OCI-LY1 (cell line): ENCODE measurements around the gene ATP6V1G1.

ENCODE experiments used
- H2AFZ ChIP-seq: fragments of 200-600 bp; sonication (generic), shearing (Covaris generic); 2 replicates; pipeline ENCODE4 v1.6.0; 2014; ENCODE audit warnings: antibody characterized with exemption, mild to moderate bottlenecking, low read length
- H3F3A ChIP-seq: fragments of 200-600 bp; sonication (generic), shearing (Covaris generic); 2 replicates; pipeline ENCODE4 v1.6.0; 2014; ENCODE audit warnings: mild to moderate bottlenecking, antibody characterized with exemption, low read length, moderate library complexity; ENCODE audit not compliant: insufficient read depth
- H3K27ac ChIP-seq: fragments of 200-600 bp; sonication (generic); 2 replicates; pipeline ENCODE4 v1.5.1; 2014; ENCODE audit warnings: low read length, mixed run types, mild to moderate bottlenecking, low read depth; ENCODE audit not compliant: poor library complexity, severe bottlenecking
- H3K27me3 ChIP-seq: fragments of 200-600 bp; sonication (generic); 2 replicates; pipeline ENCODE4 v1.6.0; 2014; ENCODE audit warnings: antibody characterized with exemption, mild to moderate bottlenecking, low read length, moderate library complexity; ENCODE audit not compliant: insufficient read depth
- H3K36me3 ChIP-seq: fragments of 200-600 bp; sonication (generic); 2 replicates; pipeline ENCODE4 v1.6.1; 2014; ENCODE audit warnings: mild to moderate bottlenecking, antibody characterized with exemption, low read length, moderate library complexity, mixed read lengths; ENCODE audit not compliant: insufficient read depth
- H3K4me1 ChIP-seq: fragments of 200-600 bp; sonication (generic); 2 replicates; pipeline ENCODE4 v1.5.1; 2014; ENCODE audit warnings: mild to moderate bottlenecking, low read length, moderate library complexity; ENCODE audit not compliant: insufficient read depth, severe bottlenecking
- H3K4me2 ChIP-seq: fragments of 200-600 bp; sonication (generic), shearing (Covaris generic); 2 replicates; pipeline ENCODE4 v1.6.1; 2014; ENCODE audit warnings: low read length
- H3K4me3 ChIP-seq: fragments of 200-600 bp; sonication (generic); 2 replicates; pipeline ENCODE4 v1.5.1; 2014; ENCODE audit warnings: low read length, low read depth, mild to moderate bottlenecking, mixed read lengths; ENCODE audit not compliant: poor library complexity, severe bottlenecking
- H3K79me2 ChIP-seq: fragments of 200-600 bp; shearing (Covaris generic); 2 replicates; pipeline ENCODE4 v1.6.1; 2016; ENCODE audit warnings: mixed run types, low read length, mixed read lengths; ENCODE audit not compliant: insufficient read depth
- H3K9ac ChIP-seq: fragments of 200-600 bp; sonication (generic), shearing (Covaris generic); 2 replicates; pipeline ENCODE4 v1.6.1; 2014; ENCODE audit warnings: mild to moderate bottlenecking, low read length, mixed read lengths
- H3K9me2 ChIP-seq: fragments of 200-600 bp; sonication (generic), shearing (Covaris generic); 2 replicates; pipeline ENCODE4 v1.6.1; 2014; ENCODE audit warnings: low read depth, mild to moderate bottlenecking, low read length, mixed read lengths
- H3K9me3 ChIP-seq: fragments of 200-600 bp; shearing (Covaris generic); 2 replicates; pipeline ENCODE4 v1.6.1; 2014; ENCODE audit warnings: low read length, mixed read lengths
- H4K20me1 ChIP-seq: fragments of 200-600 bp; sonication (generic), shearing (Covaris generic); 2 replicates; pipeline ENCODE4 v1.6.0; 2016; ENCODE audit warnings: mild to moderate bottlenecking, low read length; ENCODE audit not compliant: insufficient read depth
- EZH2 ChIP-seq: fragments of 200-600 bp; sonication (generic), shearing (Covaris generic); IDR thresholded peaks from 2 replicates; pipeline ENCODE4 v1.8.0; 2017; ENCODE audit warnings: borderline replicate concordance, mixed run types, mild to moderate bottlenecking, antibody characterized with exemption, low read length, moderate library complexity, mixed read lengths
- TF ChIP-seq, protein P1 (sequence below): fragments of 200-600 bp; sonication (generic), shearing (Covaris generic); IDR thresholded peaks from 2 replicates; pipeline ENCODE4 v1.5.1; 2017; ENCODE audit warnings: mild to moderate bottlenecking, antibody characterized with exemption, low read length, moderate library complexity, mixed read lengths

Gene ATP6V1G1

DNA sequence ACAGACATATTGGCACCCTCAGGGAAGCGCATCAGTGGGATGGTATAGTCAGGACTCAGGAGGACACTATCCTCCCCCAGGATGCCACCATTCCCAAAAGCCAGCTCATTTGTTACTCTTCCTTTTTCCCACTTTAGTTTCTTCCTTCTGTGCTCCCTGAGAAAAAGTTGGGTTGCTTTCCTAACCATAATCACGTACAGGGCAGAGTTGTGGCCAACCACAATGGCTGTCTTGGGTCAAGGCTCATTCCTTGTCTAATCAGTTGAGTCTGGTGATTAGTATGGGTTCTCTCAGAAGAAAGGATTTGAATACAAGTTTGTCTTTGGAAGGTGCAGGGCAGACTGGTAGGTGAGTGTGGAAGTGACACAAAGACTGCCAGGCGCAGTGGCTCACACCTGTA, 26.6 kb upstream of the ATP6V1G1 start:
- no peak overlapping the region for H2AFZ ChIP-seq
- H3K9me2 ChIP-seq, result no peaks in the 10 kb centered on the region
- no peak overlapping the region for H3K9ac ChIP-seq
- H3K9me3 ChIP-seq, result no peaks in the 10 kb centered on the region
- no peaks in the 10 kb centered on the region for H4K20me1 ChIP-seq
- H3K27me3 ChIP-seq, result peaks cover 3% of the 10 kb centered on the region; the same call in 1 of the 2 replicates
- no peak overlapping the region for H3K27ac ChIP-seq
- TF ChIP-seq, protein P1, sequence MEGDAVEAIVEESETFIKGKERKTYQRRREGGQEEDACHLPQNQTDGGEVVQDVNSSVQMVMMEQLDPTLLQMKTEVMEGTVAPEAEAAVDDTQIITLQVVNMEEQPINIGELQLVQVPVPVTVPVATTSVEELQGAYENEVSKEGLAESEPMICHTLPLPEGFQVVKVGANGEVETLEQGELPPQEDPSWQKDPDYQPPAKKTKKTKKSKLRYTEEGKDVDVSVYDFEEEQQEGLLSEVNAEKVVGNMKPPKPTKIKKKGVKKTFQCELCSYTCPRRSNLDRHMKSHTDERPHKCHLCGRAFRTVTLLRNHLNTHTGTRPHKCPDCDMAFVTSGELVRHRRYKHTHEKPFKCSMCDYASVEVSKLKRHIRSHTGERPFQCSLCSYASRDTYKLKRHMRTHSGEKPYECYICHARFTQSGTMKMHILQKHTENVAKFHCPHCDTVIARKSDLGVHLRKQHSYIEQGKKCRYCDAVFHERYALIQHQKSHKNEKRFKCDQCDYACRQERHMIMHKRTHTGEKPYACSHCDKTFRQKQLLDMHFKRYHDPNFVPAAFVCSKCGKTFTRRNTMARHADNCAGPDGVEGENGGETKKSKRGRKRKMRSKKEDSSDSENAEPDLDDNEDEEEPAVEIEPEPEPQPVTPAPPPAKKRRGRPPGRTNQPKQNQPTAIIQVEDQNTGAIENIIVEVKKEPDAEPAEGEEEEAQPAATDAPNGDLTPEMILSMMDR, result no peak
- TF ChIP-seq EZH2, result no peak
- H3F3A ChIP-seq, result no peaks in the 10 kb centered on the region
- no peaks in the 10 kb centered on the region for H3K4me1 ChIP-seq
- no peak overlapping the region for H3K4me2 ChIP-seq
- no peak overlapping the region for H3K4me3 ChIP-seq
- no peaks in the 10 kb centered on the region for H3K36me3 ChIP-seq
- H3K79me2 ChIP-seq, result no peaks in the 10 kb centered on the region

DNA sequence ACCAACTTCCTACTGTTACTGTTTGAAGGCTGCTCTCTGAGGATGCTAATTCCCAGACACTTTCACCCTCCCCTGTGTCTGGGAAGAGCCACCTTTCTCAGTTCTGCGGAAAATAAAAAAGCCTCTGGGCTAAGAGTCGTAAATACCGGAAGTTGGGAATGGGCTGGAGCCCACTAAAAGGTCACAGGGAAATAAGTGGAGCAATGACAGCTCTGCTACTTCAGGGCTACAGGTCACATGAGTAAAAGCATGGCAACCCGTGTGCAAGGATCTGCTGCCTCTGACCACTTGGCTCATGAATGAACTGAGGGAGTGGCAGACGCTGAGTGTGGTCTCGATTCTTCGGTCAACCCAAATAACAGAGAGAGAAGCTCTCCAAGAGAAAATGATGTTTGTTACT, 25.8 kb upstream of the ATP6V1G1 start:
- no peak overlapping the region for H3K9ac ChIP-seq
- no peaks in the 10 kb centered on the region for H3K36me3 ChIP-seq
- TF ChIP-seq, protein P1, result no peak
- no peak for TF ChIP-seq EZH2
- no peak overlapping the region for H3K4me3 ChIP-seq
- no peaks in the 10 kb centered on the region for H4K20me1 ChIP-seq
- H3K4me1 ChIP-seq, result peaks cover 4% of the 10 kb centered on the region
- H3K9me3 ChIP-seq, result no peaks in the 10 kb centered on the region
- no peak overlapping the region for H3K27ac ChIP-seq
- H3K27me3 ChIP-seq, result peaks cover 3% of the 10 kb centered on the region; the same call in 1 of the 2 replicates
- no peaks in the 10 kb centered on the region for H3K9me2 ChIP-seq
- H3K4me2 ChIP-seq, result no peak overlapping the region
- H3K79me2 ChIP-seq, result no peaks in the 10 kb centered on the region
- H2AFZ ChIP-seq, result no peak overlapping the region
- no peaks in the 10 kb centered on the region for H3F3A ChIP-seq

DNA sequence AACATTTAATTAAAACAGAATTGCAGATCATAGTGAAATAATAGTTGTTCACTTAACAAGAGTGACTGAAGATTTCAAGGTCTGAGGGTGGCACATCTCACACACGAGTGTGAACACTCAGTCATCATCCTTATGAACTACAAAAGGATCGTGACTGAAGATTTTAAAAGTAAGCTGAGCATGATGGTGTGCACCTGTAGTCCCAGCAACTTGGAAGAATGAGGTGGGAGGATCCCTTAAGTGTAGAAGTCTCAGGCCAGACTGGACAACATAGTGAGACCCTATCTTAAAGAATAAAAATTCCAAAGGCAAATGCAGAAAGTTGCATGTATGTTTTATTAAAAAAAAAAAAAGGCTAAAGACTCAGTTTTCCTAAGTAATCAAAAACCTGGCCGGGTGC, 22.4 kb upstream of the ATP6V1G1 start:
- no peaks in the 10 kb centered on the region for H4K20me1 ChIP-seq
- no peak overlapping the region for H3K27ac ChIP-seq
- H3K9me3 ChIP-seq, result no peaks in the 10 kb centered on the region
- H3K79me2 ChIP-seq, result no peaks in the 10 kb centered on the region
- no peaks in the 10 kb centered on the region for H3K9me2 ChIP-seq
- no peak overlapping the region for H2AFZ ChIP-seq
- H3K4me2 ChIP-seq, result no peak overlapping the region
- no peak overlapping the region for H3K4me3 ChIP-seq
- H3K27me3 ChIP-seq, result peaks cover 3% of the 10 kb centered on the region; the same call in 1 of the 2 replicates
- H3K9ac ChIP-seq, result no peak overlapping the region
- peaks cover 7% of the 10 kb centered on the region for H3K4me1 ChIP-seq
- H3F3A ChIP-seq, result no peaks in the 10 kb centered on the region
- no peaks in the 10 kb centered on the region for H3K36me3 ChIP-seq
- no peak for TF ChIP-seq EZH2
- TF ChIP-seq, protein P1, result no peak
